Mucosa of descending colon (tissue), 3 donors: ENCODE data around the gene ARL2BP. TPM values are rescaled to one million over a fixed set of nuclear protein-coding genes. Genes with fewer than 3 reads are reported as not detected.

Experiments used
- ATAC-seq: fragments of 200-7000 bp; cut with Tn5 transposase; one replicate; pipeline ENCODE4 v1.9.1; 2020; ENCODE audit warnings: mild to moderate bottlenecking, moderate library complexity
- DNase-seq, 3 donors: peaks; one replicate each; pipeline ENCODE4 v3.0.0-alpha.2; 2020
- H3K36me3 ChIP-seq: fragments of 200-600 bp; one replicate; pipeline ENCODE4 v1.8.0; 2021; ENCODE audit warnings: low read depth, mild to moderate bottlenecking
- H3K4me1 ChIP-seq: fragments of 200-600 bp; one replicate; pipeline ENCODE4 v1.8.0; 2021; ENCODE audit warnings: low read depth, mild to moderate bottlenecking
- H3K4me3 ChIP-seq: fragments of 200-600 bp; one replicate; pipeline ENCODE4 v1.8.0; 2021; ENCODE audit warnings: mild to moderate bottlenecking
- H3K9me3 ChIP-seq: fragments of 200-600 bp; one replicate; pipeline ENCODE4 v1.8.0; 2021; ENCODE audit warnings: mild to moderate bottlenecking
- CTCF ChIP-seq: fragments of 200-600 bp; IDR thresholded peaks from one replicate; pipeline ENCODE4 v1.8.0; 2022; ENCODE audit warnings: antibody characterized with exemption, mild to moderate bottlenecking
- intact Hi-C, 2 donors: fragments of 100-400 bp; cut with DNase I in 1 of 2; cut with micrococcal nuclease in 1 of 2; formaldehyde crosslinking; loops; one replicate each; pipeline versions ENCODE4 v1.11.0 to v1.11.1; 2022; cut with DNase I, micrococcal nuclease
- total RNA-seq, 3 donors: library from RNA; stranded (reverse); fragmentation: NEBNext Ultra II Directional in 2 of 3; extraction: Animal tissue kit (Norgen Biotek cat#: 25700) in 2 of 3; gene quantifications; one replicate each; pipeline versions ENCODE4 v1.2.1 to v1.2.4, GENCODE V29; 2021 to 2023
- donor health status: DM: no; HTN: no; CAD: no; lungs with moderate emphysema.
- donor health status: DM: no; HTN: no; CAD: no.
- donor health status: DM: no; HTN: yes; CAD: no.

ARL2BP gene
- total RNA-seq, 3 donors from 2014 or later: 29.2 to 39.7 (median 35.4) TPM

GRCh38 chr16:57251352-57251751, 6.3 kb downstream of the ARL2BP start:
- intact Hi-C loops: no loop called here
- peaks cover under 1% of the 10 kb centered on the region for H3K4me1 ChIP-seq
- no peak for DNase-seq
- no peak for TF ChIP-seq CTCF
- no peak for ATAC-seq
- H3K4me3 ChIP-seq: no peak overlapping the region
- peaks cover 5% of the 10 kb centered on the region for H3K36me3 ChIP-seq
- H3K9me3 ChIP-seq: no peaks in the 10 kb centered on the region

GRCh38 chr16:57252148-57252721, 7.2 kb downstream of the ARL2BP start:
- intact Hi-C loops: no loop called here
- DNase-seq (no peak), ATAC-seq (no peak)
- peaks cover 5% of the 10 kb centered on the region for H3K36me3 ChIP-seq
- no peaks in the 10 kb centered on the region for H3K4me1 ChIP-seq
- no peaks in the 10 kb centered on the region for H3K9me3 ChIP-seq
- H3K4me3 ChIP-seq: no peak overlapping the region
- TF ChIP-seq CTCF: no peak

- ATAC-seq (no peak), DNase-seq (no peak)
- no peak overlapping the region for H3K4me3 ChIP-seq
Measured at GRCh38 chr16:57253466-57253865, 8.4 kb downstream of the ARL2BP start.

GRCh38 chr16:57255686-57256415, 10.8 kb downstream of the ARL2BP start:
- Histone ChIP-seq H3K4me3 (no peak overlapping the region), H3K9me3 (no peaks in the 10 kb centered on the region), H3K4me1 (no peaks in the 10 kb centered on the region), H3K36me3 (no peaks in the 10 kb centered on the region)
- no peak for TF ChIP-seq CTCF
- intact Hi-C loops: no loop called here
- DNase-seq: no peak
- peak; percentile 59 for ATAC-seq

More at GRCh38 chr16:57253466-57253865, 8.4 kb downstream of the ARL2BP start:
- intact Hi-C loops: no loop called here
- TF ChIP-seq CTCF: no peak
- Histone ChIP-seq H3K4me1 (no peaks in the 10 kb centered on the region), H3K9me3 (no peaks in the 10 kb centered on the region), H3K36me3 (peaks cover 5% of the 10 kb centered on the region)

GRCh38 chr16:57256601-57257395, 11.7 kb downstream of the ARL2BP start:
- Histone ChIP-seq H3K36me3 (no peaks in the 10 kb centered on the region), H3K4me3 (no peak overlapping the region), H3K4me1 (no peaks in the 10 kb centered on the region), H3K9me3 (no peaks in the 10 kb centered on the region)
- intact Hi-C loops: no loop called here
- no peak for ATAC-seq
- peak in 1 of 3 donors; percentile 22 for DNase-seq
- no peak for TF ChIP-seq CTCF
